Glomerular endothelial cell (primary cell): ENCODE data around the gene RABGGTA. TPM values are rescaled to one million over a fixed set of nuclear protein-coding genes. Genes with fewer than 3 reads are reported as not detected.
A peak's percentile ranks its signal among the peaks of the same experiment; 100 is the strongest.
"Not testable (repeated sequence)": the region's sequence is repeated elsewhere in the genome, so short reads cannot be mapped to it uniquely, and the experiment has no call there.

ENCODE experiments used
- DNase-seq: peaks from one replicate; pipeline ENCODE4 v3.0.0-alpha.2; 2011; ENCODE audit warnings: low read depth, low spot score; ENCODE audit errors: extremely low read depth
- total RNA-seq: library from RNA; depleted of rRNA; stranded (reverse); fragments of >200 nt; gene quantifications from 2 replicates; pipeline ENCODE4 v1.2.3, GENCODE V29; 2015

Gene RABGGTA
- total RNA-seq, 1 donor from 2014 or later: 42.6 TPM

DNA sequence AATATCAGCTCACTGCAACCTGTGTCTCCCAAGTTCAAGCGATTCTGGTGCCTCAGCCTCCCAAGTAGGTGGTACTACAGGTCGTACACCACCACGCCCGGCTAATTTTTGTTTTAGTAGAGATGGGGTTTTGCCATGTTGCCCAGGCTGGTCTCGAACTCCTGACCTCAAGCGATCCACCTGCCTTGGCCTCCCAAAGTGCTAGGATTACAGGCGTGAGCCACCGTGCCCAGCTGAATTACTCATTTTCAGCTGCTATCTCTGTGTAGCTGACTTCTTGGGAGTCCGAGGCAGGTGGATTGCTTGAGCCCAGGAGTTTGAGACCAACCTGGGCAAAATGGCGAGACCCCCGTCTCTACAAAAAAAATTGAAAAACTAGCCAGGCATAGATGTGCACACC lies 26.0 kb downstream of the RABGGTA start:
- DNase-seq: not testable (repeated sequence)

DNA sequence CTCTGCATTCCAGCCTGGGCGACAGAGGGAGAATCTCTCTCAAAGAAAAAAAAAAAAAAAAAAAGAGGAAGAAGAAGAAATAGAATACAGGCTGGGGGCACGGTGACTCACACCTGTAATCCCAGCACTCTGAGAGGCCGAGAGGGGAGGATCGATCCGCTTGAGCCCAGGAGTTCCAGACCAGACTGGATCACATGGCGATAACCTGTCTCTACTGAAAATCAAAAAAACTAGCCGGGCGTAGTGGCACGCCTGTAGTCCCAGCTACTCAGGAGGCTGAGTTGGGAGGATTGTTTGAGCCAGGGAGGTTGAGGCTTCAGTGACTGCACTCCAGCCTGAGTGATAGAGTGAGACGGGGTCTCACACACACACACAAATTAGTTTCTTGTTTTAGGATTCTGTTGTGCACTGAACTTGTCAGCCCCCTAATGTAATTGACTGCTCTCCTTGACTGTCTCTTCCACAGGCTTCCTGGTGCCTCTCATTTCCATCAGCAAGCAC lies 28.0 kb downstream of the RABGGTA start:
- no peak for DNase-seq

DNA sequence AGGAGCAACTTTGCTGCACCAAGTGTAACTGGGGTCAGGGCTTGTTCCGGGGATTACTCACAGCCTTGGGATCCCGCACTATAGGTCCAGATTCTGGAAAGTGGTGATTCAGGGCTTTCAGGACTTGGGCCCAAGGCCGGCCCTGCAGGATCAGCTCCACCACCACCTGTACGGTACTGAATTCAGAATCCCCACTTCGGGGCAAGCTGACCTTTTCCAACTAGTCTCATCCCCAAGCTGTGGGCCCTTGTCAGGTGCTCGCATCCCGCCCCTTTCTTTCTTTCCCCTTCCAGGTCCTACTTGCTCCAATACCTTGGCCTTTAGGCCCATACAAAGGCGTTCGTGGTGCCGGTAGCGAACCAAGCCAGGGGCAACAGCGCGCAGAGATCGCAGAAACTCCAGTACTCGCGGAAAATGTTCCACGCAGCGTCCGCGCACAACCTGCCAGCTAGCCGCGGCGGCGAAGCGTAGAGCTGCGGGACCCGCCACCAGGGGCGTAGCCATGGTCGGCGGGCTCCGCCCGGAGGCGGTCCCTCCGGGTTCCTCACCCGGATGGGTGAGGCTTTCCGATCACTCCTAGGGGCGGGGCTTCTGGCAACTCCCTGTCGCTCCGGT lies 29.5 kb downstream of the RABGGTA start:
- no peak for DNase-seq

DNA sequence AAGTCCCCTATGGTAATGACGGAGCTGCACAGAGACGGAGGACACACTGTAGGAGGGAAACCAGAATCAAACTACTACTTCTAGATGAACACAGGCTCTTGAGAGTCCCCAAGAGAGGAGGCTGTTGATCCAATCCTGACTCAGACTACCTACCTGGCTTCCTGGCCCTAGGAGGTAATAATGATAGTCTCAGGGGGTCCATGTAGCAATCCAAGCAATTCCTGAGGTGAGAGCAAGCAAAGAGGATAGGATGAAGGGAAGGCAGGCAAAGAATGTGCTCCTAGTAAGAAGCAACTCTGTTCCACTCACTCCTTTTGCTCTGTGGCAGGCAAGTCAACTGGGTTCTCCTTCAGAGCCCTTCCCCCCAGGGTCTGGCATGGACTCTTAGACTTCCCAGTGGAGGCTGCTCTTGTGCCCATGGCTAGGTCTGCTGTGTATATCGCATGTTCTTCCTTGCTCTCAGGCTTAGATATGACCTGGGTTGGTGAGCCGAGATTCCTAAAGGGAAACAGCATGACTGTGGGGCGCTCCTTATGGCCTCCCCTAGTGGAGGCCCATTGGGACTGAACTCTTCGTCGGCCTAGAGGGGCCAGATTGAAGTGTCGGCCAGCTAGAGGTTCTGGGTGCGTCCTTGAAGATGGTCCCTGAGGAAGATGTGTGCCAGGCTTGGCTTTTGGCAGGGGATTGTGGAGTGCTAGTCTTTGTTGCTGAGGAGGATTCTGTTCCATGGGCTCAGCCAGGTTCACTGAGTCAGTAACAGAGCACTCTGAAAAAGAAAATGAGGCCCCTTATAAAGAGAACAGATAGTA lies 31.1 kb downstream of the RABGGTA start:
- no peak for DNase-seq

DNA sequence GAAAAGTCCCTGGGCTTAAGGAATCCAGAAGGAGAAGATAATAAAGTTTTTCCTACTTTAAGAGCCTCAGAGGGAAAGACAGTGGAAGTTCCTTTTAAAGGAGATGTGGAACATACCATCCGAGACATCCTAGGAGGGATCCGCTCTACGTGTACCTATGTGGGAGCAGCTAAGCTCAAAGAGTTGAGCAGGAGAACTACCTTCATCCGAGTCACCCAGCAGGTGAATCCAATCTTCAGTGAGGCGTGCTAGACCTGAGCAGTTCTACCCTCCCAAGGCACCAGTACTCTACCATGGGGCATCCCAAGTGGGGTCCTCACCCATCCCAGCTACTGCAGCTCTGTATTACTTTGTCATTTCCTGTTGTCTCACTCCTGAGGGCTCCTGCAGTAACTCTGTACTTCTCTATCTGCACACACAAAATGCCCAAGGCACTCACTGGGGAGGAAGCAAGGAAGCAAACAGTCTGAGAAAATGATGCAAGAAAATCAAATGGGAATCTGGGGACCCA lies 32.8 kb downstream of the RABGGTA start:
- no peak for DNase-seq

DNA sequence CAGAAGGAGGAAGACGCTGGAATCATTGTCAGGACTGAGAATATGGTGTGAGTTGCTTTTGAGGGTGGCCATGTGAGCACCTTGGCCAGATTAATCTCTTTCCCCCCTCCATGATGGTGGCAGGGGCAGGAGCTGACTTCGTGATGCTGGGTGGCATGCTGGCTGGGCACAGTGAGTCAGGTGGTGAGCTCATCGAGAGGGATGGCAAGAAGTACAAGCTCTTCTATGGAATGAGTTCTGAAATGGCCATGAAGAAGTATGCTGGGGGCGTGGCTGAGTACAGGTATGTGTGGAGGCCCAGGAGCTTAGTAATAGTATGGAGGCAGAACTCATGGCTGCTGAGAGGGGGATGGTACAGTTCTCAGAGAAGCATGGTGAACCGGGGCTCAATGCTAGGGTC lies 33.3 kb downstream of the RABGGTA start:
- no peak for DNase-seq

DNA sequence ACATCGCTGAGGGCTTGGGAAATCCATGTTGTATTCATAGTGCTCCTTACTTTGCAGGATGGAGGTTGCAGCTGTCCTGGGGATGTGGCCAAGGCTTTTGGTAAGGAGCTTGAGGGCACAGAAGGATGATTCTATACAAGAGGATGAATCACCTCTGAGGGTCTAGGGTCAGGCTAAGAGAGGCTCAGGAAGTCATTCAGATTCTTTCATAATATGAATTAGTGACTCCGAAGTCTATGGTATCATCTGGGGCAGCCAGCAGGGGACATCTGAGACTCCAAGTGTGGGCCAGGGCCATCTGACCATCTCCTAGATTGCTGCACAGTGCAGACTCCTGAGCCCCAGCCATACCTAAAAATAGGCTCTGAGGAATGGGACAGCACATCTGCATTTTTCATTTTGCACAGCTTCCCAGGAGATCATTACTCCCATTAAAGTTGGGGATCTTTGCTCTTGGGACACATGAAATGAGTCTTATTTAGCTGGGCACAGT lies 33.9 kb downstream of the RABGGTA start:
- no peak for DNase-seq

DNA sequence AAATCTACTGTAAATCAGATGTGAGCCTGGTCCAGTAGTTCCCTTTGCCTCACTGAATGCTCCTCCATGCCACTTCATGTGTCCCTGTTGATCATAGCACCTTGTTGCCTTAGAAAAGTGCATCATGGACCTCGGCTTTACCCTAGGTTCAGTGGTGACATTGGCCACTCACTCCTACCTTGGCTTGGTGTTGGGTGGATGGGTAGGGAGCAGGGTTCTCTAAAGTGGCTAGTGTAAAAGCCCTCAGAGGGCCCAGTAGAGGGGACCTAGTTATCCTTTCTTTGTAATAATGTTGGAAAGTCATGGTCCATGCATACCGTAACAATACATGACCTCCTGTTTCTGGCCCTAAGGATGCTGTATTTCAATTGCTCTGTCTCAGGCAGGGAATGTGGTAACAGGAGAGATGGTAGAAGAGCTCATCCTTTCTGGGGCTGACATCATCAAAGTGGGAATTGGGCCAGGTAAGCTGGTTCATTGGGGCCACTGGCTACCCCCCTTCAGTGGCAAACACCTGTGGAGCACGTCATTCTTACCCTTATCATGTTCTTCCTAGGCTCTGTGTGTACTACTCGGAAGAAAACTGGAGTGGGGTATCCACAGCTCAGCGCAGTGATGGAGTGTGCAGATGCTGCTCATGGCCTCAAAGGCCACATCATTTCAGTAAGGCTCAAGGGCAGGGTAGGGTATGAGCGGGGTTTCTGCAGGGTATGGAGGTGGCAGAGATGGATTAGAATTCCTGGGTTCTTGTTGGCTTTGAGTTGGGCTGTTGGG lies 34.5 kb downstream of the RABGGTA start:
- no peak for DNase-seq

DNA sequence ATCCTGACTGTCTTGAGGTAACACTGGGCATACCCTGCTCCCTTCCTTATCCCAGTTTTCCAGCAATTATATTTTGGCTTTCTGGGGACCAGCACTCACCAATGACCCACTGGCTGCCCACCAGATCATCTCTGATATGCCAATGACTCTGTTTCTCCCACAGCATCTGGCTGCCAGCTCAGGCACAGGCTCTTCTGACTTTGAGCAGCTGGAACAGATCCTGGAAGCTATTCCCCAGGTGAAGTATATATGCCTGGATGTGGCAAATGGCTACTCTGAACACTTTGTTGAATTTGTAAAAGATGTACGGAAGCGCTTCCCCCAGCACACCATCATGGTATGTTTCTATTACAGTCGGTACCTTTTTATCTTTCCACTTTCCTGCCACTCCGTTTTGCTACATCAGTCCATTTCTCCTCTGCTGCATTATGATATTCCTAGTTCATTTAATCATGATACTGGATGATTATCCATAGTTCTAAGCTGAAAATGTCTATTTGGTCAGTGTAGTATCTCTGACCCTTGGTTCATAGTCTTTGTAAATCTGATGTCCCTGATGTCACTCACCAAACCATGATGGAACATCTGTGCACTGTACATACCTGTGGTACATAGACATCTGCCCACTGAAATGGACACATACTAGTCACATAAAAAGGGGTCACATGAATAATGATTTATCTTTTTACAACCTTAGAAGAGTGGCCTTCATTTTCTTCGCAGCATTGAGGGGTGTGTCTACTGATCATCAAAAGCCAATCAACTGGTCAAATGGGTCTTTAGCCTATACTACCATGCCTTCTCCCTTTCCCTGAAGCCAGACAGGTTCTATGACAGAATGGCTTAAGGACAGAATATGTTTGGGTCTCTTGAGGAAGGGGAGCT lies 35.4 kb downstream of the RABGGTA start:
- no peak for DNase-seq

DNA sequence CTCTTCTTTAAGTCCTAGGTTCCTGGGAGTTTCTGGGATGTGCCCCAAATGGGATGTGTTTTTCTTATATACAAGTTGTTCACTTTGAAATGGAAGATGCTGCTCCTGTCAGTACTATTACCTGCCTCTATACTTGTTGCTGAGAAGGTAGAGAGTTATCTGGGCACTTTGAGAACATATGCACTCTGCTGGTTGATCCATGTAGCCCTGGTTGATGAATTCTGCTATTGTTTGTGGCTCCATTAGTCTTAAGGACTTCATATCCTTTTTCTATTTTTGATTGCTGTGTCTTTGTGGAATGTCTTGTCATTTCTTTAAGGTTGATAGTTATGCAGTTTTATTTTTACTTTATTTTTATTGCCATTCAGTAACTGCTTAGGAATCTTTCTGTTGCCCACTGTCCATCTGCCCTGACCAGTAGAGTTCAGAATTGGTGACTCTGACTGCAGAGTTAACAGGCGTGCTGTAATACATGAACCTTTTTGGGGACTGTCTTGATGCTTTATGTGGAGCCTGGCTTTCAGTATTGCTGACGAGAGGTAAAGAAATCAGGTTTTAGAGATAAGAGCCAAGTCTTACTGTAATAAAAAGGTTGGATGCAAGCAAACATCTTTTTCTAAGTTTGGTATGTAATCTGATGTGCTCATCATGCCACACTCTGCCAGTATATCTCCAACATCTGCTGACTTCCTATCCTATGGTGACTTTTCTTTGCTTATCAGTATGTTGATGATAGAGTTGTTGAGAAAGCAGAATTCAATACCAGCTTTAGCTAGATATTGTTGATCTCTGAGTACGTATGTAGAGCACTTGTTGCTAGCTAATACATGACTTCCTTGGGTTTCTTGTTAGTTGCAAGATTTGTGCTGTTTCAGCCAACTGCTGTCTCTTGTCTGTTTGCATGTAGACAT lies 37.0 kb downstream of the RABGGTA start:
- DNase-seq: no peak

DNA sequence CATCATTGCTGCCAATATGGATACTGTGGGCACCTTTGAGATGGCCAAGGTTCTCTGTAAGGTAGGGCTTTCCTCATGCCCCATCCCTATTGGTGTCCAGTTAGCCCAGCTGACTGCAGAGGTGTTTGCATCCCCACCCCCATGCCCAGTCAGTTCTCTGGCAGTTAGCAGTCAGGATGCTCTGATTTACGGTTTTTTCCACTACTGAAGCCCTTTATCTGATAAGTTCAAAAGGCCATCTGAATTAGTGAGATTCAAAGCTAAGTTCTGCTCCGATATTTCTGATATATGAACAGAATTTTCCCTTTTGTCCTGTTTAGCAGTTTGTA lies 37.9 kb downstream of the RABGGTA start:
- DNase-seq: no peak

DNA sequence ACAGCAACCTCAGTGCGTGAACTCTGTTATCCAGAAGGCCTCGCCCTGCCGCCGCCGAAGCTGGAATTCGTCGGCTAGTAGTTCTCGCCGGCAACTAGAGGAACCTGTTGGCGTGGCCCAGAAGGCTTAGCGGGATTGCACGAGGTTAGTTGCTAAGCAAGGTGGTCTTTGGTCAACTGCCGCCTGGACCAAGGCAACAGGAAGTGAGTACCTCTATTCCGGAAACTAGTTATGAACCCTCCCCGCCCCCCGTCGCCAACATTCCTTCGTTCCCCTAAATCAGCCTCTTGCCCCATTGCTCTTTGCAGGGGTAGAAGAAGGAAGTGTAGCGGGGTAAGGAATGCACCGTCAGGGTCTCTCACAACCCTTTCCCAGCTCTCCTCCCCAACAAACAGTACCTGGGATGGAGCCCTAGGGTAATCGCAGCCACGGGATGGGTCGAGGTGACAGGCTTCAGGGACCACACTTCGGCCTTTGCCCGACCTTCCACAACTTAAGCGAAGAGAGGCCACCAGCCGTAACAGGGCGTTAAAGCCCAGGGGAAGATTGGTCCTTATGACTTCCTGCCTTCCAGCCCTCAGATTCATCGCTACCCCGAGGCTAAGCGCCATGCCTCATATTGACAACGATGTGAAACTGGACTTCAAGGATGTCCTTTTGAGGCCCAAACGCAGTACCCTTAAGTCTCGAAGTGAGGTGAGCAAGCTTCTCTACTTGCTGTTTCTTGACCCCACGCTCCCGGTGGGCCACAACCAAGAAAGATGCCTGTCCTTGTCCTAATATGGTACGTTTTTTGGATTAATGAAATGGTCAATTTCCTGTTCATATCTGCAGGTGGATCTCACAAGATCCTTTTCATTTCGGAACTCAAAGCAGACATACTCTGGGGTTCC lies 38.5 kb downstream of the RABGGTA start, which contains the start of gene GMPR2:
GMPR2 (plus strand) TSS at position 285 of the 893 bp plus-strand sequence; CDS start at position 610, 325 bp downstream.
- DNase-seq: no peak

DNA sequence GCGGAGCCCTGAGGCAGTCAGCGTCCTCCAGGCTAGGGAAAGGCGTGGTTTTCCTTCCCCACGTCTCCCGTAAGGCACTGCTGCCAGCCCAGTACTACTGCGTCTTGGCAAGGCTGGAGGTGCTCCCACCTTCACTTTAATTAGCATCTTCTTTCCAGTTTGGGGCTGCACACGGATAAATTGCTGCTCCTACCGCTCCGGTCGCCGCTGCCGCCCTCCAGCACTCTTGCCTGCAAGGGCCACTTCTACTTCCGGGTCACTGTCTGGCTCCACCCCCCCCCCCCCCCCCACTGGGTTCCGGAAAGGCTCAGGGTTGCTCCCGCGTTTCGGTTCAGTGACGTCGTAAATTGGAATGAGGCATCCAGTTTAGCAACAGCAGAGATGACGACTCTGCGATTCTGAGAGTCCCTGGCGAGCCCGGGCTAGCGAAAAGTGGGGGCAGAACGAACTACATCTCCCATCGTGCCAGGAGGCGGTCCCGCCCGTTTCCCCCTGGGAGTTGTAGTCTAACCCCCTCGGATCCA lies 39.2 kb downstream of the RABGGTA start, which contains the start of gene NEDD8:
NEDD8 (minus strand) TSS at position 247 of the 524 bp plus-strand sequence; CDS start at position 147, 100 bp downstream.
- DNase-seq: peak; percentile 71

DNA sequence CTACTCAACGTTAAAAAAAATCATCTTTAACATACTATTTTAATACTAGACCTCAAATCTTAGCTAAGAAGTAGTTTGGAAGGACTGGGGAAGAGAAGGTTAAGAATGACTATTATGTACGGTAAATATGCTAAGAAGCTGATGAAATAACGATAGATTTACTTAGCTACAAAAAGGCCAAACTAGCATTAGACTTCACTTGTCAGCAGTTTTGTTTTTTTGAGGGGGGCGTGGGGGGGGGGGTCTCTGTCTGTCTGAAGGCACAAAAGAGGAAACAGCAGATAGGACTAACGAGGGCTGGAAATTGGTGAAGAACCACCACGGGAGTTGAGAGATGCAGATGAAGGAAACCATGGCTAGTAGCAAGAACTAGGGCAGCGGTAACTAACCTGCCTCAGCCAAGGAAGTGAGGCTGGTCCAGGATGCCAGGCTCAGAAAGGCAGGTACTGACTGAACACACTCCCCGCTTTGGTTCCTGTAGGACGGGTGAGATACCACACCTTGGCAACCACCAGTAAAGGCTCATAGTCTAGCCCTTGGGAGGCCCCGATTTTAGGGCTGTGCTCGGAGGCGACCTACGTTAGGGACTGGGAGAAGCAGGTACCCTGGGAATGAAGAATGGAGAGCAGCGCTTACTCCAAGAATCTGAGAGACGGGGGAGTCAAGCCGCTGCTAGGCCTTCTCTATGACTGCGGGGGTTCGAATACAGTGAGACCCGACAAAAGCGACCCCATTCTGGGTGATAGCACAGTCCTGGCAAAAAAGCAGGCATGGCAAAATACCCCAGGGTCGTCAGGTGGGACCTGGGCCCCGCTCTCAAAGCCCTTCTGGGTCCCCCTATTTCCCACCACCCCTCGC lies 39.9 kb downstream of the RABGGTA start:
- no peak for DNase-seq

DNA sequence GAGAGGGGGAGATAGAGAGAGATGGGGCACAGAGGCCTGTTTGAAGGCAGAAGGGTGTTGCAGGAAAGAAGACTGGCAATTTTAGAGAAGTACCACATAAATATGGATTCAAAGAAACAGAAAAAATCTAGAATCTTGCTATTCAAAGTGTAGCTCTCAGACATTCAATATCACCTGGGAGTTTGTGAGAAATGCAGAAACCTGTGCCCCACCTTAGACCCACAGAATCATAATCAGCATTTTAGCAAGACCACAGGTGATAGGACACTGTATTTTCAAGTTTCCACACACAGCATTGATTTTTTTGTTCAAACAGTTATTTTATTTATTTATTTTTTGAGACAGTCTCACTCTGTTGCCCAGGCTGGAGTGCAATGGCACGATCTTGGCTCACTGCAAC lies 42.5 kb downstream of the RABGGTA start:
- DNase-seq: no peak

DNA sequence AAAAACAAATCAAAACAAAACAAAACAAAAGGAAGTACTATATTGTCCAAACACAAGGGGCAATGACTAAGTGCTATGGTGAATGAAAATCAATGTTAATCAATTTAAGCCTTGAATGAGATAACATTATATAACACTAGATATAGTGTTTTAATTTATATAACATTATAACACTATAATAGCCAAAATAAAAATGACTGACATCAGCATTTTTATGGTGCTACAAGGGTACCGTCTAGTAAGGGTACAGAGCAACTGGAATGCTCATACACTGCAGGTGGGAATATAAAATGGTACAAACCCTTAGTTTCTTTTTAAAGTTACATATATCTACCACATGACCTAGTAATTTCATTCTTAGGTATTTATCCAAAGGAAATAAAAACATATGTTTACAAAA lies 44.9 kb downstream of the RABGGTA start:
- DNase-seq: no peak

DNA sequence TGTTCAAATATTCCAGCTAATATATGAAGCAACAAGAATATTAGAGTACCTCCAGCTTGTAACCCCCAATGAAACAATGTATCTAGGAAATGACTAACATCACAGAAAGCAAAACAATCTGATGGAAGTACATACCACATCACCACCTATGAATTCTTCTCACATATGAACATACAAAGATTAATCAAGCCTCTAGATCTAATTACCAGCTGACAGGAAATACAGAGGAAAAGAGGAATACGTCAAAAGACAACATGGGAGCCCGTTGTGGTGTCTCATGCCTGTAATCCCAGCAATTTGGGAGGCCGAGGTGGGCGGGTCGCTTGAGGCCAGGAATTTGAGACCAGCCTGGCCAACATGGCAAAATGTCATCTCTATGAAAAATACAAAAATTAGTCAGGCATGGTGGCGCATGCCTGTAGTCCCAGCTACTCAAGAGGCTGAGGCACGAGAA lies 46.8 kb downstream of the RABGGTA start:
- DNase-seq: peak; percentile 95
